ENCODE measurements around the gene GJD2. TPM values are rescaled to one million over a fixed set of nuclear protein-coding genes. Genes with fewer than 3 reads are reported as not detected.

The GJD2 gene
- total RNA-seq, 1 experiment from 2014 or later, result not detected

GRCh38 chr15:34730701-34731100, 24.1 kb downstream of the GJD2 start:
- Histone ChIP-seq H3K4me3 (ENCODE audit: low read depth in 2 of 2, low read length in 2 of 2) (no peak overlapping the region), H3K36me3 (ENCODE audit: control insufficient read depth, insufficient read depth, low read length) (no peaks in the 10 kb centered on the region), H3K27me3 (ENCODE audit: control insufficient read depth, insufficient read depth, low read length) (peaks cover 18% of the 10 kb centered on the region), H3K27ac (ENCODE audit: low read length) (no peak overlapping the region), H3K4me1 (ENCODE audit: control insufficient read depth, insufficient read depth, low read length) (no peaks in the 10 kb centered on the region), H3K9me3 (ENCODE audit: control insufficient read depth, insufficient read depth, low read depth, low read length) (no peaks in the 10 kb centered on the region)
- no TSS peak for BruUV-seq (replicated peaks)
- no peak for DNase-seq (ENCODE audit: low read depth, low spot score)
- ChIA-PET CTCF (no interaction called here), POLR2A (no interaction called here)
- in situ Hi-C loops (cut with HindIII; ENCODE audit: low pct_unique_long_range_greater_than_20kb, low sequenced_read_pairs) (no loop called here), intact Hi-C loops (cut with micrococcal nuclease; ENCODE audit: unreplicated experiment) (no loop called here)
- TF ChIP-seq SIN3A (IDR thresholded peaks at IDR 0.05; ENCODE audit: borderline replicate concordance, insufficient read depth, low read depth, low read length) (no peak), CTCF (IDR thresholded peaks at IDR 0.05) (no peak), REST (IDR thresholded peaks at IDR 0.05; ENCODE audit: insufficient read depth in 1 of 2, low read depth in 2 of 2, low read length in 1 of 2) (no peak), POLR2AphosphoS5 (IDR thresholded peaks at IDR 0.05; ENCODE audit: low read depth, low read length) (no peak), TCF7L2 (IDR thresholded peaks at IDR 0.05; ENCODE audit: low read depth, low read length) (no peak)
- ATAC-seq, result no peak

DNA sequence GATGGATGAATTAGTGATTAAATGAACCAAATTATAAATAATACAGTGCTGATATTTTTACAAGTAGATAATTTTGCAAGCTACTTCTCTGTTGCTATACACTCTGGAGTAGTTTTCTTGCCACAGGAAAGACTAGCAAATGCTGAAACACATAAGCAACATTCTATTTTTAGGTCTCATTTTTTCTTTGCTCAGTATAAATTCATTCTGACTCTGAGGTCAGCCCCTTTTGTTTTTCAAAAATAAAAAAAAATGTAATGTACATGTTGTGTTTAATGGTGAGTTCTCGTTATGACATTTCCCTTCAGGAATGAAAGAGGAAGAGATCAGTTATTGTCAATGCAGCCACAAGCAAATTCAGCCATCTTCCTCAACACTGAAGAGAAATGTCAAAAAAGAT, 24.9 kb downstream of the GJD2 start:
- Histone ChIP-seq H3K9me3 (ENCODE audit: control insufficient read depth, insufficient read depth, low read depth, low read length) (no peaks in the 10 kb centered on the region), H3K36me3 (ENCODE audit: control insufficient read depth, insufficient read depth, low read length) (no peaks in the 10 kb centered on the region), H3K27ac (ENCODE audit: low read length) (no peak overlapping the region), H3K4me1 (ENCODE audit: control insufficient read depth, insufficient read depth, low read length) (no peaks in the 10 kb centered on the region), H3K4me3 (ENCODE audit: low read depth in 2 of 2, low read length in 2 of 2) (no peak overlapping the region), H3K27me3 (ENCODE audit: control insufficient read depth, insufficient read depth, low read length) (peaks cover 12% of the 10 kb centered on the region)
- BruUV-seq (replicated peaks), result no TSS peak
- intact Hi-C loops (cut with micrococcal nuclease; ENCODE audit: unreplicated experiment) (no loop called here), in situ Hi-C loops (cut with HindIII; ENCODE audit: low pct_unique_long_range_greater_than_20kb, low sequenced_read_pairs) (no loop called here)
- TF ChIP-seq CTCF (IDR thresholded peaks at IDR 0.05), result no peak
- no peak for TF ChIP-seq POLR2AphosphoS5 (IDR thresholded peaks at IDR 0.05; ENCODE audit: low read depth, low read length)
- no peak for TF ChIP-seq REST (IDR thresholded peaks at IDR 0.05; ENCODE audit: insufficient read depth in 1 of 2, low read depth in 2 of 2, low read length in 1 of 2)
- no peak for TF ChIP-seq TCF7L2 (IDR thresholded peaks at IDR 0.05; ENCODE audit: low read depth, low read length)
- TF ChIP-seq SIN3A (IDR thresholded peaks at IDR 0.05; ENCODE audit: borderline replicate concordance, insufficient read depth, low read depth, low read length), result no peak
- ChIA-PET POLR2A (no interaction called here), CTCF (no interaction called here)
- ATAC-seq, result no peak
- no peak for DNase-seq (ENCODE audit: low read depth, low spot score)

Data from Panc1 (cell line).